ENCODE data around the gene LIN37. TPM values are rescaled to one million over a fixed set of nuclear protein-coding genes. Genes with fewer than 3 reads are reported as not detected.
A peak's percentile ranks its signal among the peaks of the same experiment; 100 is the strongest.

LIN37 gene
- total RNA-seq, 1 donor from 2014 or later, result 9.0 TPM

DNA sequence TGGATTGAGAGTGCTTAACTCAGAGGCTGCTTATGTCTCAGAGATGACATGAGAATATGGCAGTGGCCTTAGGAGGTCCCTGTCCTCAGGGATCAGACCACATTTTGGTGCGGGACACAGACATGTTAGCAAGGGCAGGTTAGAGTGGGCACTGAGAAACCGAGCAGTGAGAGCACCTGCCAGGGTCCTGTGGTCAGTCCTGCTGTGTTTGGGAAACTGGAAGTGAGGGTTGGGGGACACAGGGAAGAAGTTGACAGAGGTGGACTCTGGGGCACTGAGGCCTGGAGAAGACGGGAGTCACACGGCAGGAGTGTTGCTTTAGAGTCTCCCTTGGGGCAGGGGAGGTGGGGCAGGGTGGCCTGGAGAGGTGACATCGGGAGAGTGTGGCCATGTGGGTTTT, 13.5 kb upstream of the LIN37 start:
- DNase-seq (ENCODE audit: low spot score), result no peak
- Mint-ChIP-seq H3K27me3 (ENCODE audit: unreplicated experiment) (peaks cover 28% of the 10 kb centered on the region), H3K4me1 (ENCODE audit: unreplicated experiment) (peaks cover 3% of the 10 kb centered on the region), H3K27ac (ENCODE audit: unreplicated experiment) (no peak overlapping the region), H3K9me3 (ENCODE audit: unreplicated experiment) (no peaks in the 10 kb centered on the region), H3K36me3 (ENCODE audit: low read depth, unreplicated experiment) (peaks cover 49% of the 10 kb centered on the region), H3K4me3 (ENCODE audit: unreplicated experiment) (peak overlapping the region; percentile 49)
- TF ChIP-seq, protein P1, sequence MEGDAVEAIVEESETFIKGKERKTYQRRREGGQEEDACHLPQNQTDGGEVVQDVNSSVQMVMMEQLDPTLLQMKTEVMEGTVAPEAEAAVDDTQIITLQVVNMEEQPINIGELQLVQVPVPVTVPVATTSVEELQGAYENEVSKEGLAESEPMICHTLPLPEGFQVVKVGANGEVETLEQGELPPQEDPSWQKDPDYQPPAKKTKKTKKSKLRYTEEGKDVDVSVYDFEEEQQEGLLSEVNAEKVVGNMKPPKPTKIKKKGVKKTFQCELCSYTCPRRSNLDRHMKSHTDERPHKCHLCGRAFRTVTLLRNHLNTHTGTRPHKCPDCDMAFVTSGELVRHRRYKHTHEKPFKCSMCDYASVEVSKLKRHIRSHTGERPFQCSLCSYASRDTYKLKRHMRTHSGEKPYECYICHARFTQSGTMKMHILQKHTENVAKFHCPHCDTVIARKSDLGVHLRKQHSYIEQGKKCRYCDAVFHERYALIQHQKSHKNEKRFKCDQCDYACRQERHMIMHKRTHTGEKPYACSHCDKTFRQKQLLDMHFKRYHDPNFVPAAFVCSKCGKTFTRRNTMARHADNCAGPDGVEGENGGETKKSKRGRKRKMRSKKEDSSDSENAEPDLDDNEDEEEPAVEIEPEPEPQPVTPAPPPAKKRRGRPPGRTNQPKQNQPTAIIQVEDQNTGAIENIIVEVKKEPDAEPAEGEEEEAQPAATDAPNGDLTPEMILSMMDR (IDR thresholded peaks at IDR 0.05; ENCODE audit: unreplicated experiment), result no peak

DNA sequence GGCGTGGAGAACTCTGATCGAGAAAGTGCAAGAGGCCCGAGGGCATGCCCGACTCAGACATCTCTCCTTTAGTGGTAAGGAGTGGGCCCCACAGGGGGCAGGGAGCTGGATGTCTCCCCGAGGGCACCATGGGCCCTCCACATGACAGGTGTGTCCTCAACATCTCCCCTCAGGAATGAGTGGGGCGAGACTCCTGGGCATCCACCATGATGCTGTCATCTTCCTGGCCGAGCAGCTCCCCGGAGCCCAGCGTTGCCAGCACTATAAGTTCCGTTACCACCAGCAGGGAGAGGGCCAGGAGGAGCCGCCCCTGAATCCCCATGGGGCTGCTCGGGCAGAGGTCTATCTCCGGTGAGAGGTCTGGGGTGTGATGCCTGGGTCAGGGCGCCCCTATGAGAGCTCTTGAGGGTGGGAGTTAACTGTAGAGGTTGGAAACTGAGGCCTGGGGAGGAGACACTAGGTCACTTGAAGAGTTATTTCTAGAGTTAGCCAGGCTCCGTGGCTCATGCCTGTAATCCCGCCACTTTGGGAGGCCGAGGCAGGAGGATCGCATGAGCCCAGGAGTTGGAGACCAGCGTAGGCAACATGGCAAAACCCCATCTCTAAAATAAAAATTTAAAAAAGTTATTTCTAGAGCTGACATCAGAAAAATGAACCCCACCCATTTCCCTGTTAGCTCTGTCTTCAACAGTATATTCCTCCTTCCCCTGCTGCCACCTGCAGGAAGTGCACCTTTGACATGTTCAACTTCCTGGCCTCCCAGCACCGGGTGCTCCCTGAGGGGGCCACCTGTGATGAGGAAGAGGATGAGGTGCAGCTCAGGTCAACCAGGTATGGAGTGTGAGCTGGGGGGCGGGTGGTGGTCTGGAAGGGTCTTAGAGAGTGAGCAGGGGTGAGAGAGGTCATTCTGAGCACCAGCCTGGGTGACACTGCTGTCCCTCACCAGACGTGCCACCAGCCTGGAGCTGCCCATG, 11.2 kb upstream of the LIN37 start:
- Mint-ChIP-seq H3K27me3 (ENCODE audit: unreplicated experiment) (peaks cover 29% of the 10 kb centered on the region), H3K4me1 (ENCODE audit: unreplicated experiment) (peaks cover 9% of the 10 kb centered on the region), H3K9me3 (ENCODE audit: unreplicated experiment) (no peaks in the 10 kb centered on the region), H3K27ac (ENCODE audit: unreplicated experiment) (no peak overlapping the region), H3K36me3 (ENCODE audit: low read depth, unreplicated experiment) (peaks cover 31% of the 10 kb centered on the region), H3K4me3 (ENCODE audit: unreplicated experiment) (peak overlapping the region; percentile 39)
- DNase-seq (ENCODE audit: low spot score), result no peak
- TF ChIP-seq, protein P1 (IDR thresholded peaks at IDR 0.05; ENCODE audit: unreplicated experiment), result no peak

DNA sequence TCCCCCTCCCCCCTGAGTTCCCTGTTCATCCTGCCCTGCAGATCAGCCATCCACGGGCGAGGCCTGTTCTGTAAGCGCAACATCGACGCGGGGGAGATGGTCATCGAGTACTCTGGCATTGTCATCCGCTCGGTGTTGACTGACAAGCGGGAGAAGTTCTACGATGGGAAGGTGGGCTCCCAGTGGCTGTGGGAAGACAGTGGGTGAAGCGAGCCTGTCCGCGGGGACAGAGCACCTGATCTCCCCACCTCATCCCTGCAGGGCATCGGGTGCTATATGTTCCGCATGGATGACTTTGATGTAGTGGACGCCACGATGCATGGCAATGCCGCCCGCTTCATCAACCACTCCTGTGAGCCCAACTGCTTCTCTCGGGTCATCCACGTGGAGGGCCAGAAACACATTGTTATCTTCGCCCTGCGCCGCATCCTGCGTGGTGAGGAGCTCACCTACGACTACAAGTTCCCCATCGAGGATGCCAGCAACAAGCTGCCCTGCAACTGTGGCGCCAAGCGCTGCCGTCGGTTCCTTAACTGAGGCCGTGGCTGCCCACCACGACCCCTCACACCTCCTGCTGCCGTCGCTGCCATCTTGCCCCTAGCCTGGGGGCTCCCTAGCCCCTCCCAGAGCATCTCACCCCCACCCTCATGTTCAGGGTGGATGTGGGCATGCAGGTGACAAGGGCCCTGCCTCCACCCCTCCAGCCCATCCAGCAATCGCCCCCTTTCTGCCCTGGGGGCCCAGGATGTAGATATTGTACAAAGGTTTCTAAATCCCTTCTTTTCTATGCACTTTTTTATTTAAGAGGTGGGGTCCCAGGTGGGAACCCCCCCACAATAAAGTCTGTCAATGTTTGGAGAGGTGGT, 10.1 kb upstream of the LIN37 start:
- peaks cover 34% of the 10 kb centered on the region for H3K36me3 Mint-ChIP-seq (ENCODE audit: low read depth, unreplicated experiment)
- peaks cover 32% of the 10 kb centered on the region for H3K27me3 Mint-ChIP-seq (ENCODE audit: unreplicated experiment)
- H3K27ac Mint-ChIP-seq (ENCODE audit: unreplicated experiment), result no peak overlapping the region
- TF ChIP-seq, protein P1 (IDR thresholded peaks at IDR 0.05; ENCODE audit: unreplicated experiment), result no peak
- DNase-seq (ENCODE audit: low spot score), result no peak
- H3K4me1 Mint-ChIP-seq (ENCODE audit: unreplicated experiment), result peaks cover 12% of the 10 kb centered on the region
- H3K4me3 Mint-ChIP-seq (ENCODE audit: unreplicated experiment), result no peak overlapping the region
- H3K9me3 Mint-ChIP-seq (ENCODE audit: unreplicated experiment), result no peaks in the 10 kb centered on the region

- Mint-ChIP-seq H3K36me3 (ENCODE audit: low read depth, unreplicated experiment) (peaks cover 33% of the 10 kb centered on the region), H3K27me3 (ENCODE audit: unreplicated experiment) (peaks cover 30% of the 10 kb centered on the region), H3K4me1 (ENCODE audit: unreplicated experiment) (peaks cover 12% of the 10 kb centered on the region), H3K27ac (ENCODE audit: unreplicated experiment) (no peak overlapping the region), H3K9me3 (ENCODE audit: unreplicated experiment) (no peaks in the 10 kb centered on the region), H3K4me3 (ENCODE audit: unreplicated experiment) (no peak overlapping the region)
- TF ChIP-seq, protein P1 (IDR thresholded peaks at IDR 0.05; ENCODE audit: unreplicated experiment), result no peak
- DNase-seq (ENCODE audit: low spot score), result no peak
Observed at GRCh38 chr19:35738887-35739229, 9.5 kb upstream of the LIN37 start.
